HepG2 (cell line): ENCODE measurements around the gene KCNMA1. TPM values are rescaled to one million over a fixed set of nuclear protein-coding genes. Genes with fewer than 3 reads are reported as not detected.

Experiments
- ATAC-seq: fragments of 200-7000 bp; cut with Tn5 transposase; 3 replicates; pipeline ENCODE4 v1.9.1; 2020; ENCODE audit warnings: mild to moderate bottlenecking, moderate library complexity
- BruUV-seq: library from RNA; stranded (reverse); fragments of 400-500 nt; replicated peaks from 2 replicates; lab custom pipeline; 2021; lab: Mats Ljungman, UMichigan
- CTCF ChIA-PET: fragments of 300-600 bp; formaldehyde crosslinking; extraction: SDS; loops from one replicate; lab custom pipeline; 2021; ENCODE audit warnings: low total read pairs, inconsistent platforms, low intra/inter-chr PET ratio; lab: Yijun Ruan, JAX
- POLR2A ChIA-PET: fragments of 350-600 bp; sonication (Branson Sonifier 250); formaldehyde crosslinking; loops from one replicate; lab custom pipeline; 2020; ENCODE audit warnings: antibody characterized with exemption, inconsistent platforms; lab: Yijun Ruan, JAX
- DNase-seq: peaks from one replicate; pipeline ENCODE4 v3.0.0-alpha.2; 2015; ENCODE audit warnings: low spot score
- FAIRE-seq: peaks from 3 replicates; lab custom pipeline; 2011; peaks lifted over from hg19 to GRCh38; lab: Jason Lieb, UNC
- H2AFZ ChIP-seq: one replicate; pipeline ENCODE4 v1.6.1; 2011; ENCODE audit warnings: low read length, inconsistent platforms
- H3K27ac ChIP-seq: fragments of 300-600 bp; 3 replicates; pipeline ENCODE4 v1.8.0; 2011; ENCODE audit warnings: mixed run types, mild to moderate bottlenecking, mixed read lengths, low read length, inconsistent platforms; ENCODE audit not compliant: insufficient read depth; ENCODE audit errors: extremely low read length
- H3K27me3 ChIP-seq, 2 experiments: fragments of 200-600 bp in 1 of 2; 2 replicates in 1 of 2; 3 replicates in 1 of 2; pipeline versions ENCODE4 v1.6.0 to v1.8.0; 2011; ENCODE audit warnings: low read length in 2 of 2, mild to moderate bottlenecking in 2 of 2, moderate library complexity in 2 of 2, inconsistent platforms in 1 of 2; ENCODE audit not compliant: insufficient read depth in 2 of 2, control insufficient read depth in 1 of 2
- H3K36me3 ChIP-seq, 2 experiments: fragments of 200-600 bp in 1 of 2; replicated peaks in 1 of 2; 2 replicates in 1 of 2; 3 replicates in 1 of 2; pipeline versions ENCODE4 v1.5.1 to v1.8.0; 2011; ENCODE audit warnings: low read length in 2 of 2, inconsistent platforms in 1 of 2; ENCODE audit not compliant: insufficient read depth in 2 of 2, control insufficient read depth in 1 of 2
- H3K4me1 ChIP-seq: 2 replicates; pipeline ENCODE4 v1.5.1; 2012; ENCODE audit warnings: low read length, inconsistent platforms; ENCODE audit not compliant: insufficient read depth
- H3K4me2 ChIP-seq: 2 replicates; pipeline ENCODE4 v1.6.0; 2011; ENCODE audit warnings: low read depth, low read length, inconsistent platforms
- H3K4me3 ChIP-seq, 3 experiments: fragments of 200-600 bp in 1 of 3; sonication (generic), shearing (Covaris generic) in 1 of 3; replicated peaks in 1 of 3; 2 replicates each; pipeline ENCODE4 v1.5.1; 2011 to 2016; ENCODE audit warnings: low read length in 3 of 3, inconsistent platforms in 2 of 3, low read depth in 2 of 3, mild to moderate bottlenecking in 2 of 3, control low read depth in 1 of 3, mixed read lengths in 1 of 3; ENCODE audit not compliant: insufficient read depth in 1 of 3
- H3K79me2 ChIP-seq: one replicate; pipeline ENCODE4 v1.6.1; 2011; ENCODE audit warnings: low read length, inconsistent platforms; ENCODE audit not compliant: insufficient read depth
- H3K9ac ChIP-seq: 2 replicates; pipeline ENCODE4 v1.6.0; 2011; ENCODE audit warnings: mild to moderate bottlenecking, low read depth, low read length, inconsistent platforms; ENCODE audit not compliant: insufficient read depth
- H3K9me3 ChIP-seq: 2 replicates; pipeline ENCODE4 v1.5.1; 2012; ENCODE audit warnings: mild to moderate bottlenecking, low read length
- H4K20me1 ChIP-seq: 2 replicates; pipeline ENCODE4 v1.6.0; 2011; ENCODE audit warnings: inconsistent platforms, mild to moderate bottlenecking, low read length, moderate library complexity; ENCODE audit not compliant: insufficient read depth
- CENPX ChIP-seq: sonication (generic); formaldehyde crosslinking; IDR thresholded peaks from 2 replicates; pipeline ENCODE4 v1.9.0; 2021; ENCODE audit warnings: mild to moderate bottlenecking, missing genetic modification reagents, moderate library complexity
- ETV6 ChIP-seq: sonication (generic); formaldehyde crosslinking; conservative IDR thresholded peaks from 2 replicates; pipeline ENCODE4 v1.4.0; 2020; ENCODE audit warnings: missing genetic modification reagents
- HES4 ChIP-seq: sonication (generic); formaldehyde crosslinking; IDR thresholded peaks from 2 replicates; pipeline ENCODE4 v1.9.0; 2021; ENCODE audit warnings: mild to moderate bottlenecking, missing genetic modification reagents, borderline replicate concordance
- MTERF4 ChIP-seq: sonication (generic); formaldehyde crosslinking; IDR thresholded peaks from 2 replicates; pipeline ENCODE4 v1.8.0; 2023; ENCODE audit warnings: mild to moderate bottlenecking, missing genetic modification reagents
- MXD4 ChIP-seq: IDR thresholded peaks from 2 replicates; pipeline ENCODE4 v1.6.1; 2016; ENCODE audit warnings: mild to moderate bottlenecking, missing biosample characterization, missing genetic modification reagents
- PLRG1 ChIP-seq: fragments of 450-650 bp; conservative IDR thresholded peaks from 2 replicates; pipeline ENCODE4 v1.6.1; 2016
- RXRB ChIP-seq: IDR thresholded peaks from 2 replicates; pipeline ENCODE4 v1.6.1; 2016; ENCODE audit warnings: borderline replicate concordance, missing genetic modification reagents, missing compliant biosample characterization
- SAP130 ChIP-seq: IDR thresholded peaks from 2 replicates; pipeline ENCODE4 v1.6.1; 2016; ENCODE audit warnings: low read depth
- SP140L ChIP-seq: sonication (generic); formaldehyde crosslinking; IDR thresholded peaks from 2 replicates; pipeline ENCODE4 v1.4.0; 2020; ENCODE audit warnings: missing genetic modification reagents, borderline replicate concordance
- TBX2 ChIP-seq: sonication (generic); formaldehyde crosslinking; IDR thresholded peaks from 2 replicates; pipeline ENCODE4 v1.5.0; 2020; ENCODE audit warnings: missing genetic modification reagents, mild to moderate bottlenecking, borderline replicate concordance
- XRCC5 ChIP-seq: fragments of 200-400 bp; formaldehyde crosslinking; optimal IDR thresholded peaks from 2 replicates; pipeline ENCODE3; 2017; ENCODE audit warnings: mild to moderate bottlenecking, low read length
- ZKSCAN8 ChIP-seq: IDR thresholded peaks from 2 replicates; pipeline ENCODE4 v1.6.1; 2016; ENCODE audit warnings: borderline replicate concordance, missing genetic modification reagents, missing compliant biosample characterization
- ZNF207 ChIP-seq: fragments of 450-650 bp; IDR thresholded peaks from 2 replicates; pipeline ENCODE4 v1.6.1; 2016; ENCODE audit warnings: antibody characterized with exemption, borderline replicate concordance
- ZNF230 ChIP-seq: sonication (generic); formaldehyde crosslinking; IDR thresholded peaks from 2 replicates; pipeline ENCODE4 v1.4.0; 2020; ENCODE audit warnings: mild to moderate bottlenecking, missing genetic modification reagents
- ZNF256 ChIP-seq: sonication (generic); formaldehyde crosslinking; conservative IDR thresholded peaks from 2 replicates; pipeline ENCODE4 v1.4.0; 2020; ENCODE audit warnings: missing genetic modification reagents
- ZNF589 ChIP-seq: sonication (generic); formaldehyde crosslinking; conservative IDR thresholded peaks from 2 replicates; pipeline ENCODE4 v1.8.0; 2022; ENCODE audit warnings: mild to moderate bottlenecking, moderate library complexity, missing genetic modification reagents
- ZNF616 ChIP-seq: sonication (generic); formaldehyde crosslinking; IDR thresholded peaks from 2 replicates; pipeline ENCODE4 v1.5.0; 2020; ENCODE audit warnings: low read depth, mild to moderate bottlenecking, missing genetic modification reagents
- ZSCAN29 ChIP-seq: sonication (generic); formaldehyde crosslinking; conservative IDR thresholded peaks from 2 replicates; pipeline ENCODE4 v1.4.0; 2020; ENCODE audit warnings: mild to moderate bottlenecking, missing genetic modification reagents
- WGBS: methylation state at CpG from one replicate; pipeline ENCODE4 v1.1.6; 2017; ENCODE audit warnings: low lambda C conversion rate; 5-methylcytosine and 5-hydroxymethylcytosine counted together
- in situ Hi-C: cut with HindIII; loops from 2 replicates; pipeline ENCODE4 v1.10.0; 2017; ENCODE audit warnings: low pct_unique_long_range_greater_than_20kb; ENCODE audit not compliant: extremely low pct_ligation_motif_present
- intact Hi-C: fragments of 100-400 bp; cut with micrococcal nuclease; formaldehyde crosslinking; loops from one replicate; pipeline ENCODE4 v1.10.0; 2022; ENCODE audit not compliant: unreplicated experiment
- polyA plus RNA-seq, 8 experiments: library from polyadenylated mRNA; depleted of rRNA in 3 of 8; stranded (reverse) in 7 of 8; unstranded in 1 of 8; fragments of >200 nt; fragmentation: Illumina TruSeq in 4 of 8; extraction: Trizol in 4 of 8; gene quantifications; 2 replicates each; pipeline versions ENCODE4 v1.2.1 to v1.2.3, GENCODE V29; 2011 to 2016; ENCODE audit warnings: low read depth in 4 of 8, missing spikeins in 1 of 8, mixed read lengths in 1 of 8; ENCODE audit not compliant: insufficient read depth in 1 of 8
- total RNA-seq, 5 experiments: library from RNA; depleted of rRNA; stranded (reverse); fragments of >200 nt; fragmentation: Illumina TruSeq; extraction: Trizol; gene quantifications; 2 replicates each; pipeline ENCODE4 v1.2.3, GENCODE V29; 2016; ENCODE audit warnings: low read depth in 1 of 5
- TF ChIP-seq, protein P1 (sequence below): IDR thresholded peaks from 2 replicates; pipeline ENCODE4 v1.6.1; 2018; ENCODE audit warnings: missing genetic modification reagents

Gene KCNMA1
- total and polyA plus RNA-seq, 2 of the 13 experiments (the other 11 are each of a cell fraction or from before 2014, with no cell fraction given): 0.02 TPM; not detected in 1

DNA sequence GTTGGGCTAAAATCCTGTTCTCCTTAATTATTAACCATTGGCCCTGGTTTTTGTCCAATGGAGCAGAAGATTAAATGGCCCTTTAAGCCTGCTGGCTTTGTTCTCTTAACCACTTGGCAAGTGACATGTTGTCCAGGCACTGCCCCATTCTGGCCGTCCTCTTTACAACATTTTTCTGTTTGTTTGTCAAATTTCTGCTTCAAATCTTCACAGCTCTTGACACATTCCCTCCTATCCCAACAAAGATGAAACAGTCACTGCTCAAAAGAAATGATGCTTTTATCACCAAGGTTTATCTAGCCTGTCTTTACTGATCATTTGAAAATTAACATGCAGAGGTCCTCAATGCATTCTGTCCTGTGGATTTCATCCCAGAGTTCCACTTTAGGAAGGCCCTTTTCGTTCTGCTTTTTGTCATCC is 700.4 kb downstream of the KCNMA1 start:
- WGBS: 0% methylated on average over 2 of the region's 2 CpGs
- in situ Hi-C loops: no loop called here
- H3K27ac ChIP-seq: no peak overlapping the region
- TF ChIP-seq ZNF589 (no peak), ETV6 (CRISPR knock-in tag) (no peak), HES4 (CRISPR knock-in tag) (no peak), ZNF207 (no peak), ZSCAN29 (CRISPR knock-in tag) (no peak), XRCC5 (no peak), ZKSCAN8 (CRISPR knock-in tag) (no peak), ZNF256 (no peak)
- TF ChIP-seq, all 625 proteins: peak for 0
- H3K36me3 ChIP-seq: no peaks in the 10 kb centered on the region
- no peaks in the 10 kb centered on the region for H3K79me2 ChIP-seq
- BruUV-seq: no TSS peak
- no peaks in the 10 kb centered on the region for H3K4me1 ChIP-seq
- no peak overlapping the region for H3K4me2 ChIP-seq
- CTCF ChIA-PET: no interaction called here
- no peak overlapping the region for H3K4me3 ChIP-seq
- H4K20me1 ChIP-seq: no peaks in the 10 kb centered on the region
- DNase-seq (no peak), FAIRE-seq (no peak), ATAC-seq (no peak)
- no peak overlapping the region for H3K9ac ChIP-seq
- H3K9me3 ChIP-seq: no peaks in the 10 kb centered on the region
- POLR2A ChIA-PET: no interaction called here
- H3K27me3 ChIP-seq: peaks cover 0 to 15% of the 10 kb centered on the region in 2 experiments; a peak in 1 of 5 replicates
- H2AFZ ChIP-seq: no peak overlapping the region
- intact Hi-C loops: no loop called here

DNA sequence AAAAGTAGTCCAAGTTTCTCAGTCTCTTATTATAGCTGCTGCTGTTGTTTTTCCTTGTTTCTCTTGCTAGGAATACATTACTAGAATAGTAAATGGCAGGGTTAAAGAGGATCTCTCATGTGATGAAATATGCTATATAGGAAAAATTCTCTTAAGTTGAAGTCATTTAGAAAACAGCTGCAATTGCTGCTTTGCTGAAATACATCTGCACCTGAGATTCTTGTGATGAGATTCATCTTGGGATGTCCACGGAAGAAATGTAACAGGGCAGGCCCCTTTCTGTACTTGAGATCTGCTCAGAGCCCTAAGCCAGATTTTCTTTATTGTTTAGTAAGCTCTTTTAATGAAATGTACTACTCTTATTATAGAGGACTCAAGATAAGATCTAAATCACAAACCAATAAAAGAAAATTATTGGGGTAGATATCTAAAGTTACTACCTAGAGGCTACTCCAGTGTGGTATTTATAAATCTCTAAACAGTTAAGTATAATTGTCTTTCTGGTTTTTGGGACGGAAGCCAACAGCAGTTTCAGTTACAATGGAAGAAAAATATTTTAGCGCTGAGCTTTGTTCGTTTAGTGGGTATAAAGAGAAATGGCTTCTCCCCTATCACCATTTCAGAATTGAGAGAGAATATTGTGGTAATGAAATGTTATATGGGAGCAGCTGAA is 701.5 kb downstream of the KCNMA1 start:
- no peak for DNase-seq
- 33% methylated on average over 4 of the region's 4 CpGs for WGBS
- TF ChIP-seq ZNF616: no peak
- TF ChIP-seq RXRB: no peak
- TF ChIP-seq TBX2 (CRISPR knock-in tag): no peak
- TF ChIP-seq PLRG1: no peak
- no peak for TF ChIP-seq ZNF230 (CRISPR knock-in tag)
- no peak for TF ChIP-seq SAP130 (CRISPR knock-in tag)
- TF ChIP-seq CENPX (CRISPR knock-in tag): no peak
- no peak for TF ChIP-seq SP140L (CRISPR knock-in tag)
- no peak for TF ChIP-seq MXD4 (CRISPR knock-in tag)
- no peak for TF ChIP-seq MTERF4
- TF ChIP-seq, protein P1, sequence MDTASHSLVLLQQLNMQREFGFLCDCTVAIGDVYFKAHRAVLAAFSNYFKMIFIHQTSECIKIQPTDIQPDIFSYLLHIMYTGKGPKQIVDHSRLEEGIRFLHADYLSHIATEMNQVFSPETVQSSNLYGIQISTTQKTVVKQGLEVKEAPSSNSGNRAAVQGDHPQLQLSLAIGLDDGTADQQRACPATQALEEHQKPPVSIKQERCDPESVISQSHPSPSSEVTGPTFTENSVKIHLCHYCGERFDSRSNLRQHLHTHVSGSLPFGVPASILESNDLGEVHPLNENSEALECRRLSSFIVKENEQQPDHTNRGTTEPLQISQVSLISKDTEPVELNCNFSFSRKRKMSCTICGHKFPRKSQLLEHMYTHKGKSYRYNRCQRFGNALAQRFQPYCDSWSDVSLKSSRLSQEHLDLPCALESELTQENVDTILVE (CRISPR knock-in tag): no peak

More for the DNA sequence above, 701.5 kb downstream of the KCNMA1 start:
- Histone ChIP-seq H3K79me2 (no peaks in the 10 kb centered on the region), H2AFZ (no peak overlapping the region), H4K20me1 (no peaks in the 10 kb centered on the region), H3K36me3 (no peaks in the 10 kb centered on the region), H3K4me3 (no peak overlapping the region), H3K27me3 (peaks cover 0 to 15% of the 10 kb centered on the region in 2 experiments; a peak in 1 of 5 replicates), H3K9me3 (no peaks in the 10 kb centered on the region), H3K4me2 (no peak overlapping the region), H3K4me1 (no peaks in the 10 kb centered on the region), H3K9ac (no peak overlapping the region), H3K27ac (no peak overlapping the region)
- FAIRE-seq (no peak), ATAC-seq (no peak)
- intact Hi-C loops (no loop called here), in situ Hi-C loops (no loop called here)
- ChIA-PET POLR2A (no interaction called here), CTCF (no interaction called here)
- BruUV-seq: no TSS peak
